ENCODE data around the gene AMHR2.

DNA sequence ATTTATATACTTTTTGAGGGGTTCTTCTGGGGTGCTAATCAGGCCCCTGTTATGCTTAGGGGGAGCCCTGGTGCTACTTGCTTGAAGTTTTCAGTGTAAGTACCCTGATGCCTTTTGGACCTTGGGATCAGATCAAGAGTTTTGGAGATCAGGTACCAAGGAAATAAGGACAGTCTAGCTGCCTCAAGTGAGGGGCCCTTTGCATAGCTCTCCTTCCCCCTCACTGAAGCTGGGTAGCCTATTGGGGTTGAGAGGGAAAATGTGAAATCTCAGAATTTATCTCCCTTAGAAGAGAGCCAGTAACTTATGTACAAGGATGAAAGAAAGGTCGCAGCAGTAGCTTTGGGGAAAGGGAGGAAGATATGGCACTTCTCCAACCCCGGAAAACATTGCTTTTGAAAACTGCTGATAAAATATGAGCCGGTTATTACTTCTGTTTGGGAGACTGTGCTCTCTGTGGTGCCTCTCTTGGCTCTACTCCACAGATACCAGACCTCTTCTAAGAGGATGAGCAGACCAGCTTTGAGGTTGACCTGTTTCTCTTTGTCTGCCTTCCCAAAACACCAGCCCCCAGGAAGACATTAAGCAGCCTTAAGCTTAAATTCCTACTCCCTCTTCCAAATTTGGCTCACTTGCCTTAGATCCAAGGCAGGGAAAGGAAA is 8.8 kb upstream of the AMHR2 start:
- TF ChIP-seq, protein P1, sequence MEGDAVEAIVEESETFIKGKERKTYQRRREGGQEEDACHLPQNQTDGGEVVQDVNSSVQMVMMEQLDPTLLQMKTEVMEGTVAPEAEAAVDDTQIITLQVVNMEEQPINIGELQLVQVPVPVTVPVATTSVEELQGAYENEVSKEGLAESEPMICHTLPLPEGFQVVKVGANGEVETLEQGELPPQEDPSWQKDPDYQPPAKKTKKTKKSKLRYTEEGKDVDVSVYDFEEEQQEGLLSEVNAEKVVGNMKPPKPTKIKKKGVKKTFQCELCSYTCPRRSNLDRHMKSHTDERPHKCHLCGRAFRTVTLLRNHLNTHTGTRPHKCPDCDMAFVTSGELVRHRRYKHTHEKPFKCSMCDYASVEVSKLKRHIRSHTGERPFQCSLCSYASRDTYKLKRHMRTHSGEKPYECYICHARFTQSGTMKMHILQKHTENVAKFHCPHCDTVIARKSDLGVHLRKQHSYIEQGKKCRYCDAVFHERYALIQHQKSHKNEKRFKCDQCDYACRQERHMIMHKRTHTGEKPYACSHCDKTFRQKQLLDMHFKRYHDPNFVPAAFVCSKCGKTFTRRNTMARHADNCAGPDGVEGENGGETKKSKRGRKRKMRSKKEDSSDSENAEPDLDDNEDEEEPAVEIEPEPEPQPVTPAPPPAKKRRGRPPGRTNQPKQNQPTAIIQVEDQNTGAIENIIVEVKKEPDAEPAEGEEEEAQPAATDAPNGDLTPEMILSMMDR (IDR thresholded peaks at IDR 0.05) = no peak
- no peak for TF ChIP-seq EZH2 (IDR thresholded peaks at IDR 0.05; ENCODE audit: borderline replicate concordance, insufficient read depth, low read depth, low read length, poor library complexity, severe bottlenecking)
